GM18499 (cell line): Measurements from ENCODE around the gene MMP2.

Experiments used
- ATAC-seq: cut with Tn5 transposase; IDR thresholded peaks from one replicate; pipeline ENCODE4 v1.9.1; 2021; ENCODE audit warnings: moderate number of reproducible peaks; ENCODE audit not compliant: insufficient read depth, unreplicated experiment

Gene MMP2

DNA sequence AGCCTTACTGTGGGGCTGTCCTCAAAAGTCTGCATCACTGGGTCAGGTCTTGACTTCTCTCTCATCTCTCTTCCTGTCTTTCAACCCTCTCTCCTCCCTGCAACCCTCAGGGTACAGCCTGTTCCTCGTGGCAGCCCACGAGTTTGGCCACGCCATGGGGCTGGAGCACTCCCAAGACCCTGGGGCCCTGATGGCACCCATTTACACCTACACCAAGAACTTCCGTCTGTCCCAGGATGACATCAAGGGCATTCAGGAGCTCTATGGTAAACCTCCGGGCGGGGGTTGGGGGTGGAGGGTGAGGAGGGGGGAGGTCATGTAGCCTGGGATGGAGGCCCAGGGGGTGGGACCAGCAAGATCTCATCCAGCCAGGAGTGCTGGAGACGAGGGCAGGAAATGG is 12.7 kb downstream of the MMP2 start:
- ATAC-seq = no peak

DNA sequence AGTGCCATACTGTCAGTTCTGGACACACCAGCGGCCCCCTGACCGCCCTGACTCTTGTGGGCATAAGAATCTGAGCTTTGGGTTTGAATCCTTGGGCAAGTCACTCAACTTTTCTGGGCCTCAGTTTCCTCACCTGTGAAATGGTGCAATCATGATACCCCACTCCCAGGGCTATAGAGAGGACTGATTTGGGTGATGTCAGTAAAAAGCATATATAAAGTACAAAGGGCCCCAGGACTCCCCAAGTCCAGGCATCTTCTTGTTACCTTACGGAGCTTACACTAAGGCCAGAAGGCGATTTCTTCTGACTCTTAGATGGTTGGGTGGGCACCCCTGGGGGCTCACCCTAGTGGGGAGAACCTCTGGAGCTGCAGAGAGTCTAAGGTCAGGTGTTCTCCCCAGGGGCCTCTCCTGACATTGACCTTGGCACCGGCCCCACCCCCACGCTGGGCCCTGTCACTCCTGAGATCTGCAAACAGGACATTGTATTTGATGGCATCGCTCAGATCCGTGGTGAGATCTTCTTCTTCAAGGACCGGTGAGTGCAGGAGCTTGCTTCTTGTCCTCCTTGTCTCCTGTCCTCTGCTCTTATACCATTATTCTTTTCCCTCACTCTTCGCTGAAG is 13.9 kb downstream of the MMP2 start:
- no peak for ATAC-seq

DNA sequence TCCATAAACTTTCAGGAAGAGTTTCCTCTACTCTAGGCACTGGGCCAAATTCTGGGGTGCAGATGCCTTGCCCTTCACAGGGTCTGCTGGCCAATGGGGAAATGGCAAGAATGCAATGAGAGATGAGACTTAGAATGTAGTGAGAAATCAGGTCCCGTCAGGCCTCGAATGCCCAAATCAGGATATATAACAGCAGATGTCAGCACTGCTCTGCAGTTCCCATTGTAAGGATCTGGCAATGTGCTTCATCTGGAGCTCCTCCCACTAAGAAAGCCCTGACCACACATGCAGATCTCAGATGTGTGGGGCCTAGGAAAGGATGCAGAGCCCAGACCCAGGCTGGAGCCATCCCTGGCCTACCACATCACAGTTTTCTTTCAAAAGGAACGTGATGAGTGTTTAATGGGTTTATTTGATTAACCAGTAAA is 16.0 kb downstream of the MMP2 start:
- no peak for ATAC-seq

DNA sequence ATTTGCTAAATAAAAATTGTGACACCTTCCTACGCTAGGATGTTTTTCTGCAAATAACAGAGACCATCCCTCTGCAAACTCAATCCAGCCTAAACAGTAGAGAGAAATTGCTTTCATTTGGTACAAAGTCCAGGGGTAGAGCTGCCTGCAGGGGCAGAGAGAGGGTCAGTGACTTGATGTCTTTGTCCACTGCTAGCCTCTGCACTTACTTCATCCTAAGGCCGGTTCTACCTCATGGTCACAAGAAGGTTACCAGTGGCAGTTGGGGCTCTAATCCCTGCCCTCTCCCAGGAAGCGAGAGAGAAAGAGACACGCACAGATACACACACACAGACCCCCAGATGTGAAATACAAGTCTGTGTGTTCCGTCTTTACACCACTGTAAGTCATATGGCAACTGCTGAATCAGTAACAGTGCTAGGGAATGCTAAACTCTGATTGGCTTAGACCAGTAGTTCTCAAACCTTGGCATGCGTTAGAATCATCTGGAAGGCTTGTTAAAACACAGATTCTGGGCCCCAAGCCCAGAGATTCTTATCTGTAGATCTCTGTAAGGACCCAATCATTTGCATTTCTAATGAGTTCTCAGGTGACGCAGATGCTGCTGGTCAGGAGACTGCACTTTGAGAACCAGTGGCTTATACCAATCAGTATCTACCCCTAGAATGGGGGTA is 16.8 kb downstream of the MMP2 start:
- no peak for ATAC-seq

DNA sequence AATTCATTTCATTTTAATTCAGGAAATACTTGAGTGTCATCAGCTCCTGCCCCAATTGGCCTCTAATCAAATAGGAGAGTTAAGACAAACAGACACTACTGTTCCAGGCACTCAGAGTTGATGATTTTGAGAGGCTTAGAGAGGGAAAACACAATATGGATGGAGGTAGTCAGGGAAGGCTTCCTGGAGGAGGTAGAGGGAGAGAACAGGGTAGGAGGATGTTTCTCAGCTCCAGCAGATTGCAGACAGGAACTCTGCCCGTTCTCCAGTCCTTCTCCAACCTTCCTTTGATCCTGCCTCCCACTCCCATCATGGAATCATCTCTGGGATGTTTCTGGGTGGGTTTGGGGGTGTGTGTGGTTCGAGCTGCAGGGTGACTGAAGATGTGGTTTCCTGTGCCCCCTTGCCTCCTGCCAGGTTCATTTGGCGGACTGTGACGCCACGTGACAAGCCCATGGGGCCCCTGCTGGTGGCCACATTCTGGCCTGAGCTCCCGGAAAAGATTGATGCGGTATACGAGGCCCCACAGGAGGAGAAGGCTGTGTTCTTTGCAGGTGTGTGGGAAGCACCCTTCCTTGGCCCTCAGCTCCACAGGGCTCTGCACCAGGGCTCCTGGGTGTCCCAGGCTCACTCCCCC is 17.6 kb downstream of the MMP2 start:
- no peak for ATAC-seq

DNA sequence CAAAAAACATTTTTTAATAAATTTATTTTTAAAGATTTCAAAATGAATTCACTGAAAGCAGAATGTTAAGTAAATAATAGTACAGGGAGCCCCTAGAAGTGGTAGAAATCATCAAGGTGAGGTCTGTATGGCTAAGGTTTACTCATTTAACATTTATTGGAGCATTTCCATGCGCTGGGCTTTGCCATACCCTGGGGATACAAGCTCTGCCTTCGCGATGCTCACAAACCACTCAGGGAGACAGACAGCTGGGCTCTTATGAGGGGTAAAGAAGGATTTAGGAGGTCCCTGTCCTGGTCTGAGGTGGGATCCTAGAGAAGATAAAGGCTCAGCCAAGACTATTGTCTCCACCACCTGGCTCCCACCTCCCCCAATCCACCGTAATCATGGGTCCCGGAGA is 18.6 kb downstream of the MMP2 start:
- no peak for ATAC-seq

DNA sequence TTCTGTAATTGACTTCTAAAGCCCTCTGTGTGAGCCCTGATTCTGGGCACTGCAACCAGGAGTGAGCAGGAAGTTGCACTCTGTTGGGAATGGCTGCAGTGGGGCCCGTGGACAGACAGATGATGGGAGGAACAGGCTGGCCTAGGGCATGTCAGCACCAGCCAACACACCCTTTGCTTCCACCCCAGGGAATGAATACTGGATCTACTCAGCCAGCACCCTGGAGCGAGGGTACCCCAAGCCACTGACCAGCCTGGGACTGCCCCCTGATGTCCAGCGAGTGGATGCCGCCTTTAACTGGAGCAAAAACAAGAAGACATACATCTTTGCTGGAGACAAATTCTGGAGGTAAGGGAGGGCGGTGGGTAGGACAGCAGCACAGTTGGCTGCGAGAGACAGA is 19.1 kb downstream of the MMP2 start:
- ATAC-seq = no peak

DNA sequence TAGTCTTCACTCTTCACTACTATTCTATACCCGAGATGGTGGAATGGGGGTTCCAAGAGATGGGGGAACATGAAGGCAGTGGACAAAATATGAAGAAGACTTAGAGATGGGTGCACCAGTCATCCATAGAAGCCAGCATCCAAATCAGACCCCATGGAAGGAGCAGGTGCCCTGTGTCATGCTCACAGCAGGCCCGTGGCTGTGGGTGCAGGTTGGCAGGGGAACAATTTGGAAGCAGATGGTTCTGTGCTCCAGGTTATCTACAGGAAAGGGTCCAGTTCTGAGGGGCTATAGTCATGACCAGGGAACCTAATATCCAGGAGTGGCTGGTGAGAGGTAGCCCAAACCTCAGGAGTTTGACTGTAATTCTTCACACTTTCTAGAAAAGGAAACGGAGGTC is 20.3 kb downstream of the MMP2 start:
- ATAC-seq = no peak

DNA sequence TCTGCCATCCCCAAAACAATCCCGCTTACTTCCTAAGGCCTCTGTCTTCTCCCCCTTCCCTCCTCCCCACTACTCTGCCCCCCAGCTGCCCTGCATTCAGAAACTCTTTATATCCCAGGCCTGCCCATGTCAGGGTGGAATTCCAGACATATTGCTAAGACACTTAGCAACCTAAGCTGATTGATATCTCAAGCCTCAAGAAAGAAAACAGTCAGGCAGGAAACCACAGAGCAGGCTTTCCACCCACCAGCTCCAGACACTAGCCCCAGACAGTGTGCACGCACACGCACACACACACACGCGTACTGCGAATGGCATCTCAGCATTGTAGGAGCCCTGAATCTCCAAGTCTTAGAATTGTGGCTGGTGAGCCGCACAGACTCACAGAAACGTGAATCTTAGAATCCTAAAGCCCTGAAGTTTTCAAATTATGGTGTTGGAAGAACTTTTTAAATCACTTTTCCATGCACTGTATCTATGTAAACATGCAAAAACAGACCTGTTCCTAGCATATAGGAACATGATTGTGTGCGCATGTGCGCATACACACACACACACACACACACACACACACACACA is 21.0 kb downstream of the MMP2 start:
- no peak for ATAC-seq

DNA sequence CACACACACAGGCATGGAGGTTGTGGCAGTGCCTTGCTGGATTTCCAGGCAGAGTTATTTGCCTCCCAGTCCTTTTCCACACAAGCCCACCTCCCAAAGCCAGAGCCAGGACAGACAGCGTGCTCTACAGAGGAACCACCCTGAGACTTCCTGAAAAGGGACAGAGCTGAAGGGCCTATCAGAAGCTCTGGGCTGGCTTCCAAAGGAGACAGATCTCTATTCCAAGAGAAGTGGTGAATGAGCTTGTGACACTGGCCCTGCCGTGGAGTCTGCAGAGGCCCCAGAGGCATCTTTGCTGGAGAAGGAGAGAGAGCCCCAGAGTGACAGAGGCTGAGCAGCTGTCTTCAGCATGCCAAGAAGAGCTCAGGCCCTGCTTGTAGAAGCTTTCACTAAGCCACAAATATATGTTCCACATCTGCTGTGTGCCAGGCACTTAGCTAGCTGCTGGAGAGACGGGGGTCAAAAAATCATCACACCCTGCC is 21.6 kb downstream of the MMP2 start:
- ATAC-seq = no peak

DNA sequence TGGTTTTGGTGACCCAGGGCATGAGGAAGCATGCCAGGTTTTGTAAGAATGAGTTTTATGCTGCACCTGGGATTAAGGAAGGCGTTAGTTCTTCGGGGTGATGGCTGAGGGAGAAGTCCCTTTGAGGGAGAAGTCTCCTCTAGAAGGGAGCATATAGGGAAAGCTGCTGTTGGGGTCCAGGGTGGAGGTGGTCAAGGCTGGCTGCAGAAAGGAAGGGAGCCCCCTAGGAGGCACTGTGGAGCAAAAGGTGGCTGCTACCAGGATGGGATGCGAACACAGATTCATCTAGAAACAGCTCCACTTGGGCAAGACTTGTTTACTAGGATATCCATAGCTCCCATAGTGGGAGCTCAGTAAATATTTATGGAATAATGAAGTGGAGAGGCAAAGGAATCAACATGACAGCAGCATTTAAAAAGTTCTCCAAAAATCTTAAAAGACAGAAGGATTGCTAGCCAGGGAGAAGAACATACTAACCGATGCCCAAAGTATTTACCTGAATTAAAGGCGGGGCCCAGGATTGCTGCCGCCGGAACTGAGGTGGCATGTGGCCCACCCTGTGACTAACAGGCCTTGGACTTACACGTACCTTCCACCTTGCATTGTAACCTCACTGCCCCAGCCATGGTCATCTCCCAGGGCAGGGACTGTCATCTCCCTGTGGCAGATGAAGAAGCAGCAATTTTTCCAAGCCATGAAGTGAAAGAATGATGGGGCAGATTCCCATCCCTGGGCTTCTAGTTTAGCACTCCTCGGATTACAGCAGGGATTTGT is 22.7 kb downstream of the MMP2 start:
- no peak for ATAC-seq

DNA sequence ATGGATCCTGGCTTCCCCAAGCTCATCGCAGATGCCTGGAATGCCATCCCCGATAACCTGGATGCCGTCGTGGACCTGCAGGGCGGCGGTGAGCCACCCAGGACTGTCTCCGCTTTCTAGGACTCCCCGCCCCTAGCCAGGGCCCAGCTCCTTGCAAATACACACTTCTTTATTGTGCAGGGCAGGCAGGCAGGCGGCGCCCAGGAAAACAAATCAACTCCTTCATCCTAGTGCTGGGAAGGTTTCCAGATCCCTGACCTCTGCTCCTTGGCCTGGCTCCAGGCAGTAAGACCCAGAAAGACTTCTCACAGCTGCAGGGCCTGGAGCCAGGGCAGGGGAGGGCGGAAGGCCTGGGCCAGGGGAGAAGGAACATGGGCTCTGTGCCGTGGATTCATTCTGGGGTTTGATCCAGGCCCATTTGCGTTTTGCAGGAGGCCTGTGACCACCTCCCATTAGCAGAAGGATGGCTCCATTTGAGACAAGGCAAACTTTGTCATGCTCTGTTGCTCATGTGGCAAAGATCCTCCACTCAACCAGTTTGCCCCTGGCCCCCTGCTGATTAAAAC is 23.9 kb downstream of the MMP2 start:
- ATAC-seq = no peak

DNA sequence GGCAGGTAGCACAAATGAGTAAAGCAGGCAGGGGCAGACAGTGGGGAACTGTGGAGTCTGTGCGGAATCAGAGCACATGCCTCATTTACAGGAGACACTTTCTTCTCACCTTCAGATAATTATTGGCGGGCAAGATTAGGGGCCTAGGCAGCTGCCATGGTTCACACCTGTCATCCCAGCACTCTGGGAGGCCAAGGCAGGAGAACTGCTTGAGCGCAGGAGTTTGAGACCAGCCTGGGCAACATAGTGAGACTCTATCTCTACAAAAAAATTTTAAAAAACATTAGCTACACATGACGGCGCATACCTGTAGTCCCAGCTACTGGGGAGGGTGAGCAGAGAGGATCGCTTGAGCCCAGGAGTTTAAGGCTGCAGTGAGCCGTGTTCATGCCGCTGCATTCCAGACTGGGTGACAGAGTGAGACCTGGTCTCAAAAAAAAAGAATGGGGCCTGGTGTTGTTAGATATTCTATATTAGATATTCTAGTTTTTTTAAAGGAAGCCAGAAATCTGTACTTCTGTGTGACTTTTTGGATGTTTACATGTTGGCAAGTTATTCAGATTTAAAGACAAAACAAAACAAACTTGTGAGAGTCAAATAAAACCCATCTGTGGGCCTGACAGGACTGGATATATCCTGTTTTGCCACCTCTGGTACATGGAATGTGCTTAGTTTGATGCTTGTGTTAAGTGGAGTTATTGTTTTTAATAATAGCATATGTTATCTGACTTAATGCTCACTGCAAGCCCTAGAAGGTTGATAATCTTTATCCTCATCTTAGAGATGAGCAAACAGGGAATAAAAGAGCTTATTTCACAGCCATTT is 24.9 kb downstream of the MMP2 start:
- ATAC-seq = no peak

DNA sequence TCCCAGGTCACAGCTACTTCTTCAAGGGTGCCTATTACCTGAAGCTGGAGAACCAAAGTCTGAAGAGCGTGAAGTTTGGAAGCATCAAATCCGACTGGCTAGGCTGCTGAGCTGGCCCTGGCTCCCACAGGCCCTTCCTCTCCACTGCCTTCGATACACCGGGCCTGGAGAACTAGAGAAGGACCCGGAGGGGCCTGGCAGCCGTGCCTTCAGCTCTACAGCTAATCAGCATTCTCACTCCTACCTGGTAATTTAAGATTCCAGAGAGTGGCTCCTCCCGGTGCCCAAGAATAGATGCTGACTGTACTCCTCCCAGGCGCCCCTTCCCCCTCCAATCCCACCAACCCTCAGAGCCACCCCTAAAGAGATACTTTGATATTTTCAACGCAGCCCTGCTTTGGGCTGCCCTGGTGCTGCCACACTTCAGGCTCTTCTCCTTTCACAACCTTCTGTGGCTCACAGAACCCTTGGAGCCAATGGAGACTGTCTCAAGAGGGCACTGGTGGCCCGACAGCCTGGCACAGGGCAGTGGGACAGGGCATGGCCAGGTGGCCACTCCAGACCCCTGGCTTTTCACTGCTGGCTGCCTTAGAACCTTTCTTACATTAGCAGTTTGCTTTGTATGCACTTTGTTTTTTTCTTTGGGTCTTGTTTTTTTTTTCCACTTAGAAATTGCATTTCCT is 26.5 kb downstream of the MMP2 start:
- ATAC-seq = no peak

DNA sequence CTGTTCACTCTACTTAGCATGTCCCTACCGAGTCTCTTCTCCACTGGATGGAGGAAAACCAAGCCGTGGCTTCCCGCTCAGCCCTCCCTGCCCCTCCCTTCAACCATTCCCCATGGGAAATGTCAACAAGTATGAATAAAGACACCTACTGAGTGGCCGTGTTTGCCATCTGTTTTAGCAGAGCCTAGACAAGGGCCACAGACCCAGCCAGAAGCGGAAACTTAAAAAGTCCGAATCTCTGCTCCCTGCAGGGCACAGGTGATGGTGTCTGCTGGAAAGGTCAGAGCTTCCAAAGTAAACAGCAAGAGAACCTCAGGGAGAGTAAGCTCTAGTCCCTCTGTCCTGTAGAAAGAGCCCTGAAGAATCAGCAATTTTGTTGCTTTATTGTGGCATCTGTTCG is 27.1 kb downstream of the MMP2 start:
- no peak for ATAC-seq

DNA sequence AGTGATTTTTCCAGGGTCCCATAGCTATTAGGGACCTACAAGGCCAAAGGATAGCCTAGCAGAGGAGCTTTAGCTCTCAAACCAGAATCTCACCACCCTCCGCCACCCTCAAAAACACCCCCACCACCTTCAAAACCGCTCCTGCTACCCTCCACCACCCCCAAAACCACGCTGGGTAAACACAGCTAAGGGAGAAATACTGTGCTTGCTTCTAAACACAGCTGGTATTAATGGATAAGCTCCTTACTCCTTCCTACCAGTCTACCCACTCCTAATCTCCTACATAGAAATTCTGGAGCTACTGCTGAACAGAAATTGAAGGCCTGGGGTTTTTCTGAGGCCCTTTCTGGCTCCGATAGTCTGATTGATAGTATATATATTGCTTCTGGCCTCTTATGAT is 27.7 kb downstream of the MMP2 start:
- ATAC-seq = no peak

DNA sequence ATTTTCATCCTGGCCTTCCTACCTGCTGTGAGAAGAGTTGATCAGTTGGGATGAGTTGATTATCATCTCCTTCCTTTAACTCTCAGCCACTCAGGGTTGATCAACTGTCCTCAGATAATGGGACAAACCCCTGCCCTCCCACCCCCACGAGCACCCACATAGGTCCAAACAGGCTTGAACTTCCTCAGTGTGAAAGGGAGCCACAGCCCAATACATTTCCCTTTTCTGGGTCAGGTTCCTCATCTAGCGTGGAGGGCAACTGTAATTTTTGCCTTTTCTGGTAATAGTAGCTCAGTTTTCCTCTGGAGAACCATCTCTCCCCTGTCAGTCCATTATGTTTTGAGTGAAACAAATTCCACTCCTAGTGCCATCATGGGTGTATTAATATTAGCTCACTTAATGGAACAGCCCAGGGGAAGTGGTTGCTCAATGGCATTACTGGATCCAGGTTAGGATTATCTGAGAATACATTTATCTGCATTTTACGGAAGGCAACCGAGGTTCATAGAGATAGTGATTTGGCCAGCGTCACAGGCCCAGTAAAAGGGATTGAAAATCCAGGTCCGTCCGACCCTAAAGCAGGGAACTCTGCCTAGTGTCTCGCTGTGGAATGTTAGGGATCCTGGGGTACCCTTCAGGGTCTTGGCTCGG is 29.4 kb downstream of the MMP2 start:
- no peak for ATAC-seq
